ENCODE data around the gene NMBR.
A peak's percentile ranks its signal among the peaks of the same experiment; 100 is the strongest.
"Not testable (repeated sequence)": the region's sequence is repeated elsewhere in the genome, so short reads cannot be mapped to it uniquely, and the experiment has no call there.

Gene NMBR

GRCh38 chr6:142153196-142153595 lies 6.3 kb upstream of the NMBR start:
- no peak overlapping the region for H3K4me3 ChIP-seq (ENCODE audit: low read depth, low read length)
- TF ChIP-seq CTCF (IDR thresholded peaks at IDR 0.05; ENCODE audit: insufficient read depth, low read length, missing control alignments) = no peak
- CTCF ChIA-PET = interaction anchor here (4.6 to 8.3 kb wide), 3 partner anchors 14 to 235 kb away, joined by 34 to 116 read pairs (median 65); no protein-coding TSS in a partner anchor
- no peak for DNase-seq (ENCODE audit: low read depth, low spot score)
- POLR2A ChIA-PET = no interaction called here

- ChIA-PET CTCF (interaction anchor here (1.9 to 8.3 kb wide), 3 partner anchors 55 to 235 kb away, joined by 4 to 116 read pairs (median 34); no protein-coding TSS in a partner anchor), POLR2A (no interaction called here)
- peak; percentile 58 for DNase-seq (ENCODE audit: low read depth, low spot score)
- H3K4me3 ChIP-seq (ENCODE audit: low read depth, low read length) = no peak overlapping the region
- TF ChIP-seq CTCF (IDR thresholded peaks at IDR 0.05; ENCODE audit: insufficient read depth, low read length, missing control alignments) = no peak
These were observed 5.8 kb upstream of the NMBR start for GRCh38 chr6:142152746-142153145.

- DNase-seq (ENCODE audit: low read depth, low spot score); POLR2A ChIA-PET; H3K4me3 ChIP-seq (ENCODE audit: low read depth, low read length); CTCF ChIA-PET: not testable (repeated sequence)
These were observed 5.4 kb downstream of the NMBR start for GRCh38 chr6:142141531-142141930.

- ChIA-PET POLR2A (no interaction called here), CTCF (interaction anchor here (1.8 kb wide), 1 partner anchor 8 kb away, joined by 13 read pairs; the partner anchor contains the start of genes NMBR and VTA1)
These were observed 8.0 kb downstream of the NMBR start for GRCh38 chr6:142138876-142139275.

GRCh38 chr6:142132625-142133024 lies 14.3 kb downstream of the NMBR start, which contains the start of gene GJE1:
GJE1 (plus strand) TSS chr6:142132925; CDS start chr6:142133159, 234 bp downstream.
- no peak within 1 kb of the TSS for H3K4me3 ChIP-seq (ENCODE audit: low read depth, low read length)
- CTCF ChIA-PET = interaction anchor here (0.6 to 2.1 kb wide), 3 partner anchors 13 to 21 kb away, joined by 3 to 7 read pairs (median 3); partner anchors contain the start of gene NMBR
- no peak for DNase-seq (ENCODE audit: low read depth, low spot score)
- POLR2A ChIA-PET = no interaction called here
- no peak for TF ChIP-seq CTCF (IDR thresholded peaks at IDR 0.05; ENCODE audit: insufficient read depth, low read length, missing control alignments)

More at GRCh38 chr6:142138876-142139275, 8.0 kb downstream of the NMBR start:
- no peak overlapping the region for H3K4me3 ChIP-seq (ENCODE audit: low read depth, low read length)
- TF ChIP-seq CTCF (IDR thresholded peaks at IDR 0.05; ENCODE audit: insufficient read depth, low read length, missing control alignments) = no peak
- DNase-seq (ENCODE audit: low read depth, low spot score) = no peak

GRCh38 chr6:142130814-142131213 lies 16.1 kb downstream of the NMBR start:
- no peak for TF ChIP-seq CTCF (IDR thresholded peaks at IDR 0.05; ENCODE audit: insufficient read depth, low read length, missing control alignments)
- POLR2A ChIA-PET = no interaction called here
- no peak overlapping the region for H3K4me3 ChIP-seq (ENCODE audit: low read depth, low read length)
- DNase-seq (ENCODE audit: low read depth, low spot score) = no peak
- CTCF ChIA-PET = no interaction called here

- no peak for DNase-seq (ENCODE audit: low read depth, low spot score)
- CTCF ChIA-PET = interaction anchor here (1.2 to 3.3 kb wide), 4 partner anchors 8 to 445 kb away, joined by 4 to 15 read pairs (median 8); no protein-coding TSS in a partner anchor
These were observed 25.6 kb downstream of the NMBR start for GRCh38 chr6:142121342-142121741.

More at GRCh38 chr6:142121342-142121741, 25.6 kb downstream of the NMBR start:
- TF ChIP-seq CTCF (IDR thresholded peaks at IDR 0.05; ENCODE audit: insufficient read depth, low read length, missing control alignments) = no peak
- H3K4me3 ChIP-seq (ENCODE audit: low read depth, low read length) = no peak overlapping the region
- POLR2A ChIA-PET = no interaction called here

Measured in AG04449 (cell line).